Measurements from ENCODE around the gene TNS3.

Gene TNS3

GRCh38 chr7:47493976-47494911 lies 87.7 kb downstream of the TNS3 start:
- no peak for DNase-seq (ENCODE audit: low read depth)
- no peak overlapping the region for H3K4me3 ChIP-seq (ENCODE audit: control insufficient read depth, low read depth, low read length)
- no peak for TF ChIP-seq CTCF (IDR thresholded peaks at IDR 0.05; ENCODE audit: control insufficient read depth, insufficient read depth, low read depth, low read length, missing control alignments)

GRCh38 chr7:47492716-47493325 lies 89.1 kb downstream of the TNS3 start:
- no peak for DNase-seq (ENCODE audit: low read depth)
- no peak overlapping the region for H3K4me3 ChIP-seq (ENCODE audit: control insufficient read depth, low read depth, low read length)
- TF ChIP-seq CTCF (IDR thresholded peaks at IDR 0.05; ENCODE audit: control insufficient read depth, insufficient read depth, low read depth, low read length, missing control alignments): no peak

- TF ChIP-seq CTCF (IDR thresholded peaks at IDR 0.05; ENCODE audit: control insufficient read depth, insufficient read depth, low read depth, low read length, missing control alignments): no peak
- no peak for DNase-seq (ENCODE audit: low read depth)
- H3K4me3 ChIP-seq (ENCODE audit: control insufficient read depth, low read depth, low read length): no peak overlapping the region
Observed at GRCh38 chr7:47490501-47491265, 91.2 kb downstream of the TNS3 start.

- no peak for DNase-seq (ENCODE audit: low read depth)
- TF ChIP-seq CTCF (IDR thresholded peaks at IDR 0.05; ENCODE audit: control insufficient read depth, insufficient read depth, low read depth, low read length, missing control alignments): no peak
- no peak overlapping the region for H3K4me3 ChIP-seq (ENCODE audit: control insufficient read depth, low read depth, low read length)
Observed at GRCh38 chr7:47489624-47490023, 92.3 kb downstream of the TNS3 start.

GRCh38 chr7:47488969-47489342 lies 93.0 kb downstream of the TNS3 start:
- H3K4me3 ChIP-seq (ENCODE audit: control insufficient read depth, low read depth, low read length): no peak overlapping the region
- no peak for DNase-seq (ENCODE audit: low read depth)

More at GRCh38 chr7:47488969-47489342, 93.0 kb downstream of the TNS3 start:
- TF ChIP-seq CTCF (IDR thresholded peaks at IDR 0.05; ENCODE audit: control insufficient read depth, insufficient read depth, low read depth, low read length, missing control alignments): no peak
